Effector CD4-positive, alpha-beta T cell (primary cell): ENCODE results near the gene TANC1.
"Not testable (repeated sequence)": the region's sequence is repeated elsewhere in the genome, so short reads cannot be mapped to it uniquely, and the experiment has no call there.

Source experiments
- DNase-seq: peaks from one replicate; pipeline ENCODE4 v3.0.0-alpha.2; 2020

The TANC1 gene

DNA sequence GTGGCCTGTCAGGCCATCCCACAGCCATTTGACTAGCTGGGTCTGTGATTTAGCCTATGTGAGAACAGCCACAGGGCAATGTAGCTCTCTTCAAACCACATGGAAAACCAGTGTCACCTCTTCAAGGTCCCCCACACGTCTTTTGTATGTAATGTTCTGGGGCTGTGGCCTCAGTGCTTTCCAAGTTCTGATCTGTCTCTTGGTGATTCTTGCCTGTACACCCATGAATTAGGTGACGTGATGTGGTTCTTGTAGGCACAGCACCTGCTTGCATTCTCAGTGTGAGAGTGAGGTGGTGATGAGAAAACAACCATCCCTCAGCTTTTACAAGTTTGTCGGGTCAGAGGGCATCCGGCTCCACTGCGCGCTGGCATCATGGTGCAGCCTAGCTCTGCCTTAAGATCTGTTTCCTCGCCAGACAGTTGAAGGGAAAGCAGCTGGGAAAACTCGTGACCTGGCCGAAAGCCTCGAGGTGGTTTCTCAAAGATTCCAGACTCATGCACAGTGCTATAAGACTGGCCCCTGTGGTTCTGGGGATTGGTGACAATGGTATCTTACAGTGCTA lies 125.8 kb downstream of the TANC1 start:
- DNase-seq, result no peak

DNA sequence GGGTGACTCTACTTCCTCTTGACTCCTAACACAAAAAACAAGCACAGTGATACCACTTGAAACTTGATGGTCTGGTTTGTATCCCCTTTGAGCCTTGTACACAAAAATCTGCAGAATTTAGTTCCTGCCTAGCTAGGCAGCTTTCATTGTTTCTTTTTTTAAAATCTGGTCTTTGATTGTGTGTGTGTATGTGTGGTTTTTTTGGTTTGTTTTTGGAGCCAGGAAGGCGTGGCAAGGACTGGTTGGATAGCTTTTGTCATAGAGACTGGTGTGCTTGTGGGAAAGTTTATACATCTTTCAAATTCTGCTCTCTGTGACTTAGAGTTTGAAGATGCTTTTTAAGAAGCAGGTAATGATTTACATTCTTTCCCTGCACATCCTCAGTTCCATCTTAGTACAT lies 127.4 kb downstream of the TANC1 start:
- no peak for DNase-seq

DNA sequence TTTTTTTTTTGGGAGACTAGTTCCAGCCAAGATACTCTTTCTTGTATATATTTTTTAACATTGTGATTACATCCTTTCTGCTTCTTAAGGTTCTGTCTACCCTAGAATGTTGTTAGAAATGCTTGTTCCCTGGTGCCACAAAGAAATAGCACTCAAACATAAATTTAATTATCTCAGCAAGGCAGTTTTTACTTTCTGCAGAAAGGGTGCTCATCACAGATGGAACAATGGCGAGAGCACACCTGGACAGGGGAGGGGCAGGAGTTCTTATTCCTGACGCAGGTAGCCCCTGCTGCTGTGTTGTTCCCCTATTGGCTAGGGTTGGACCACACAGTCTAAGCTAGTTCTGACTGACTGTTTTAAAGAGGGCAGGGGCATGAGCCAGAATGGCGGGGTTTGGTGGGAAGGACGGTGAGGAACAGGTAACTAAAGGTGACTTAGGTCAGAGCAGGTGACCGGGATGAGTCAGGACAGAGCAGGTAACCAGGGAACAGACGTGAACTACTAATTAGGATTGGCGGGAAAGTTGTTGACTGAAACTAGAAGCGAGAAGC lies 127.9 kb downstream of the TANC1 start:
- not testable (repeated sequence) for DNase-seq

DNA sequence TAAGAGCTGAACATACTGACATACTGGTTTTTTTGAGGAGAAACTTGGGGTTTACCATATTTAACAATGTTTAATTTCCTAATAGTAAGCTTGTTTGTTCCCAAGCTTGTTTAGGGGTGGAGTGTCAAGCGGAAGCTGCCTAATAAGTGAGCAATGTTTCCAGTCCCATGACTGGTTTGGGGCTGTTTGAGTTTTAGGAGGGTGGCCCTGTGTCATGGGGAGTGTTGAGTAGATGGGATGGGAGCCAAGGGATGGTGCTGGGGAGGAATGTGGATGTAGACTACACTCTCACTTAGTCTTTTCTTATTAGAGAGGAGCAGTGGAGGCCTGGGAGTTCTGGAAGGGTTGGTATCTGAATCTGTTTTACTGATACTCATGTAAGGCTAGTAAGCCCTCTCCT lies 128.5 kb downstream of the TANC1 start:
- DNase-seq, result no peak

DNA sequence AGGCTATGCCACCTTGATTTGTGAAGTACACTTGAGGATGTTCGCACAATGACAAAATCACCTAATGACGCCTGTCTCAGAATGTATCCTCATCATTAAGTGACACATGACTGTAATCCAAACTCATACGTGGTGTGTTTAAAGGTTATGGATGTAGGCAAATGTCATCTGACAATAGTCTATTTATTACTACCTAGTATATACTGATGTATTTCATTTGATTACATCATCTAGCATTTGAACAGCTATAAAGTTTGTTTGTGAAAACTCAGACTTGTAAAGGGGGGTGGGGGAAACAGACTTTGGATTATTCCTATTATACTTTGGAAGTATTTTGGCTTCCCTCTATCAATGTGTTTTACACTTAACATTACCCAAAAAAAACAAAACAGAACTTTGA lies 129.9 kb downstream of the TANC1 start:
- DNase-seq, result no peak

DNA sequence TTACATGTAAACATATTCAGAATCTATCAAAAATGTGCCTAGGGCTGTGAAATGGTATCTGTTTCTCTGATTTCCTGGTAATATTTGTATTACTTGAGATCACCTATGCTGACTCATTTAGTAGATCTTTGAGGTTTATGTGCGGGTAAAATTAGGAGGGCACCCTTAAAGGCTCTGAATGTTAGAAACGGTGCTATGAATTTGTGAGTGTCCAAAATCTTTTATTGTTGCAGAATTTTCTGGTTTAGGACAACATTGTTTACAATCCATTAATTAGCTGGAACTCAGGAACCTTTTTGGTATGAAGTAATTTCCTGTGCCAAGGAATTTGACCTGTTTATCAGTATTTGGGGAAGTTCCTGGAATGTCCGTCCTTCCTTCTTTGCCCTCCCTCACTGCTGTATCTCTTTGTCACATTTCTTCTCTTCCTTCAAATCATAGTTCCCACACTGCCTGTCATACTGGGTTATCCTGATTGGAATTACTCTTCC lies 130.5 kb downstream of the TANC1 start:
- DNase-seq, result no peak

DNA sequence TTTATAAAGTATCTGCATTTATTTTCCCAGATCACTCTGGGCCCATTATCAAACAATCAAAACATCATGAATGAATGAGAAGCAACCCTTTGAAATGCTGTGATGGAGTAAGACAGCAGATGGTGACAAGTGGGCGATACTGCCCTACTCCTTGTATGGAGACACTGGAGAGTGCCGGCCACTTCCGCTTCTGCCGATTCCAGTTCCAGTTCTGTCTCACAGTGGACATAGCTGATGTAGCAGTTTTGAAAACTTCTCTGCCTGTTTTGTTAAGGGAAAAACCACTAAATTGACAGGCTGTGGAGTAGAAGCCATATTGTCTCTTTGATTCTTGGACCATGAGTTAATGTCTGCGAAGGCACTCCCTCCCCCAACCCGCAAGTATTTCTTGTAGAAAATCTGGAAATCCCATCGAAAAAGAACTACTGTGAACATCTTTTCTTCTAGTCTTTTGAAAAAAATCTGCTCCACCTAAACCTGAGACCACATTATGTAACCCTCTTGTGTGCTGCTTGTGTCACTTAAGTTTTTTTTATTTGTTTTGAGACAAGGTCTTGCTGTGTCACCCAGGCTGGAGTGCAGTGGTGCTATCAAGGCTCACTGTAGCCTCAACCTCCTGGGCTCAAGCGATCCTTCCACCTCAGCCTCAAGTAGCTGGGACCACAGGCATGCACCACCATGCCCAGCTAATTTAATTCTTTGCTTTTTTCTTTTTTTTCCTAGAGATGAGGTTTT lies 133.5 kb downstream of the TANC1 start:
- no peak for DNase-seq

DNA sequence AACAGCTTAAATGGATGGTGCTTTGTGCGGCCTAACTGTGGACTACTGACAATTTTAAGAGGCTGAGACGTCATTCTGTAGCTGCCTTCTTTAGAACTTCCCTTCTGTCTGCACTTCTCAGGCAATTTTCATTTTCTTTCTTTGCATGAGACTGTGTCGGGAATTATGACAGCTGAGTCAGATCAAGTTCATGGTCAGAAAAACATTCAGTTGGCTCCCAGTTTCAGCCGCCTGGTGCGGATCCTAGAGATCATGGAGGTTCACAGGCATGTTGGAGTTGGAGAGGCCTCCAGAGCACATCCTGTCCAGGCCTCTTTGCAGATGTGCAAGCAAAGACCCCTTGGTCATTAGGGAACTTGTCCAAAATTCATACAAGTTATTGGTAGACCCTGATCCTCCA lies 135.0 kb downstream of the TANC1 start:
- DNase-seq, result no peak

DNA sequence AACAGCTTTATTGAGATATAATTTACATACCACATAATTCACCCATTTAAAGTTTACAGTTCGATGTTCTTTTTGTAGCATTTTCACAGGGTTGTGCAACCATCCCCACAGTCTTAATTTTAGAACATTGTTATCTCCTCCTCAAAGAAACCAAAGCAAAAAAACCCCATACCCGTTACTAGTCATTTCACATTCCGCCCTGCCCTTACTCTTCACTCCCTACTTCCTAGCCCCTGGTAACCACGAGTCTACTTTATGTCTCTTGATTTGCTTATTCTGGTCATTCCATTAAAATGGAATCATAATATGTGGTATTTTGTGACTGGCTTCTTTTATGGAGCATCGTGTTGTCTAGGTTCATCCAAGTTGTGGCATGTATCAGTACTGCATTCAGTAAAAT lies 137.7 kb downstream of the TANC1 start:
- DNase-seq, result no peak

DNA sequence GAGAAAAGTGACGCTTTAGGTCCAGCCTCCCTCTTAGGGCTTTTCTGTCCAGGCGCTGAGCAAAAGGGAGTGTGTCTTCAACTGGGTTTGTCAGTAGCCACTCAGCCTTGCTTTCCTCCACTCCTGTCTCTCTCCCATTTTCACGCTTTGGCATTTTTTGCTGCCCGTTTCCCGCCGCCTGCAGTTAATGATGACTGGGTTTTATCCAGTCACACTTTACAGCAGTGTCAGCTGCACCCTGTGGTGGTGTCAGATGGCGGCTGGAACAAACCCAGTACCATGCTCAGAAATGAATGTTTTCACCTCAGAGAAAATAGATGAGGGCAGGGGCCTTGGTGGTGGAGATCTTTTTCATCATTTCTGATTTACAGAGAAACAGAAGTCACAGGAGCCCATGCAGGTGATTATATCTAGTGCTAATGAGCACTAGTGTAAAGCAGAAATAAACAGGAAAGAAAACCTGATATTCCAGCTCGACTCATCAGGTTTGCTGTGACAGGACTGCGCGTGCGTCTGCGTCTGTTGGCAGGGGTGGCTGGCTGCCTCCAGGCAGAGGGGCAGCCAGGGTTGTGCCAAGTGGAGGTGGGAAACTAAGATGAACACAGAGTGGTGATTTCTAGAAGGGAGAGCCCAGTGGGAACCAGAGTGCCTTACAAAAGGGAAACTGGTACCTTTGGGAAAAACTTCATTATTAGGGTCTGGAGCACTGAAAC lies 139.9 kb downstream of the TANC1 start:
- DNase-seq, result no peak

DNA sequence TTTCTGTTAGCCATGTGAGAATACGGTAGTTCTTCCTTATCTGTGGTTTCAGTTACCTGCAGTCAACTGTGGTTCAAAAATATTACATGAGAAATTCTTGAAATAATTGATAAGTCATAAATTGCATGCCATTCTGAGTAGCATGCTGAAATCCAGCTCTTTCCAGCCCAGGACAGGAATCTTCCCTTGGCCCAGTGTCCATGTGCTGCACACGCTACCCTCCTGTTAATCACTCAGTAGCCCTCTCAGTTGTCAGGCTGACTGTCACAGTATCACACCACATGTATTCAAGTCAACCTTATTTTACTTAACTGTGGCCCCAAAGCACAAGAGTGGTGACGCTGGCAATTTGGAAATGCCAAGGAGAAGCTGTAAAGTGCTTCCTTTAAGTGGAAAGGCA lies 141.1 kb downstream of the TANC1 start:
- DNase-seq, result no peak

DNA sequence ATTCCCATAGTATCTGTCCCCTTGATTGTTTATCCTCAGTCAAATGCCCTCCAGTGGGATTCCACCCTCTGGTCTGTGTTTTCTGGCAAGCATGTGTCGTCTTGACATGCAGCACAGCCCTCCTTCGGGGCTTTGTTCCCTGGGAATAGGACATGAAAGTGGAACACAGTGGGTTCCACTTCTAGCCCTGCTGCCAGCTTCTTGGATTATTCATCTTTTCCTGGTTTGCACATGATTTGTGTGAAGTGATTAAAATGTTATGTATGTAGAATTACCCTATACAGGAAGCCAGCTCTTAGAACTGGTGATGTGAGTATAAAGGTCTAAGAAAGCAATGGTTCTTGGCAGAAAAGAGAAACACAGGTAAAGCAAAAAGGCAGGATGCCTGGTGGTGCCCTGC lies 142.3 kb downstream of the TANC1 start:
- DNase-seq, result no peak

DNA sequence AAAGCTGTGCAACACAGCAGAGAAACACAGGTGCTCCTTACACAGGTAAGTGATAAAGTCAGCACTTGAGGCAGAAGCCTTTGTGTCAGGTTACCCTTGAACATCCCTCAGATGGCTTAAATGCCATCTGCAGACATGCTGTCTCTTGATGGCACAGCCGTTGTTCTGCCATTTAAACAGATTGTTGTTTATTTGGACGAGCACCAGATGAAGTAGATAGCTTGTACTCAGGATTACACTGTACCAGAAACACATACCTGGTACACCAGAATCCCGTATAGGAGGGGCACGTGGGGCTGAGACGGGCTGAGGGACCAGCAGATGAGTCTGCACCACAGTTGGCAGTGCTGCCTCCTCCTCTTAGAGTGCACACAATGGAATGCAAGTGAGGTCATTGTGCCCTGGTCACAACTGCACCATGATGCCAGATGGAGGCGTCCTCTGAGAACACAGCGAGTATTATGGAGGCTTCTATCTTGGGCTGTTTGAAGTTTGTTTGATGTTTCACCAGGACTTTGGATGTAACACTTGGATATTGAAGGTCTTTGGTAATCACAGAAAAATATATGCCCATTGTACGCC lies 143.0 kb downstream of the TANC1 start:
- DNase-seq, result no peak

DNA sequence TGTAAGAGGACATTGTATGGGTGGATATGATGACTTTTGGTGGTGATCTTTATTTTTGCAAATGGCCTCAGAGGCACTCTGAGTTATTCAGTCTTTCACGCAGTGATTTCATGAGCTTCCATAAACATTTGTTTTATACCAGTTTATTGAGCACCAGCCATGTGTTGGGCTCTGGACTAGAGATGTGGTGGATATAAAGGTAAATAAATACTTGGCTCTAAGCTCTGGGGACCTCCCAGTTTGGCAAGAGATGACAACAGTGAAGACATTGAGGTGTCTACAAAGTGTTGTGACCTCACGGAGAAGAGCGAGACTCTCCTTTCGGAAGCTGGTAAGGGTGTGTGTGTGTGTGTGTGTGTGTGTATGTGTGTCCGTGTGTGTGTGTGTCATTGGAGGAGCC lies 146.4 kb downstream of the TANC1 start:
- no peak for DNase-seq

DNA sequence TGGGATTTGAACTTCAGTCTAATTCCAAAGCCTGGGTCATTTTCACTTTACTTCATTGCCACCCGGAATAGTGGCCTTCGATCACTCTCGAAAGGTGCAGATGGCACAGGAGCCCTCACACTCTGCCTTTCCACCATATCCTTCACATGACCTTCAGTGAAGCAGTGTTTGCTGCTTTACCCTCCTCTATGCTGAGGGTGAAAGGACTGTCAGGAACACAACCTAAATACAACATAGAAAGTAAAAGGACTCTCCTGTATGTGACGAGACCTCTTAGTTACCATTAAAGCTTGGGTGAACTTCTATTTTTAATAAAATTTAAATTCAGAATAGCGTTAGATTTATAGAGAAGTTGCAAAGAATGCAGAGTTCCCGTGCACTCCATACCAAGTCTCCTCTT lies 148.5 kb downstream of the TANC1 start:
- no peak for DNase-seq

DNA sequence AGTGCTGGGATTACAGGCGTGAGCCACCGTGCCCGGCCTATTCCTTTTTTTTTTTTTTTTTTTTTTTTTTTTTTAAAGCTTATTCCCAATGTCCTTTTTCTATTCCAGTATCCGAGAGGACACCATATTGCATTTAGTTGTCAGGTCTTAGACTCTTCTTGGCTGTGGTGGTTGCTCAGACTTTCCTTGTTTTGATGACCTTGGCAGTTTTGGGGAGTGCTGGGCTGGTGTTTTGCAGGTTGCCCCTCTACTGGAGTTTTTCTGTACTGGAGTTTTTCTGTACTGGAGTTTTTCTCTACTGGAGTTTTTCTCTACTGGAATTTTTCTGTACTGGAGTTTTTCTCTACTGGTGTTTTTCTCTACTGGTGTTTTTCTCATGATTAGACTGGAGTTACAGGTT lies 149.2 kb downstream of the TANC1 start:
- DNase-seq, result no peak

DNA sequence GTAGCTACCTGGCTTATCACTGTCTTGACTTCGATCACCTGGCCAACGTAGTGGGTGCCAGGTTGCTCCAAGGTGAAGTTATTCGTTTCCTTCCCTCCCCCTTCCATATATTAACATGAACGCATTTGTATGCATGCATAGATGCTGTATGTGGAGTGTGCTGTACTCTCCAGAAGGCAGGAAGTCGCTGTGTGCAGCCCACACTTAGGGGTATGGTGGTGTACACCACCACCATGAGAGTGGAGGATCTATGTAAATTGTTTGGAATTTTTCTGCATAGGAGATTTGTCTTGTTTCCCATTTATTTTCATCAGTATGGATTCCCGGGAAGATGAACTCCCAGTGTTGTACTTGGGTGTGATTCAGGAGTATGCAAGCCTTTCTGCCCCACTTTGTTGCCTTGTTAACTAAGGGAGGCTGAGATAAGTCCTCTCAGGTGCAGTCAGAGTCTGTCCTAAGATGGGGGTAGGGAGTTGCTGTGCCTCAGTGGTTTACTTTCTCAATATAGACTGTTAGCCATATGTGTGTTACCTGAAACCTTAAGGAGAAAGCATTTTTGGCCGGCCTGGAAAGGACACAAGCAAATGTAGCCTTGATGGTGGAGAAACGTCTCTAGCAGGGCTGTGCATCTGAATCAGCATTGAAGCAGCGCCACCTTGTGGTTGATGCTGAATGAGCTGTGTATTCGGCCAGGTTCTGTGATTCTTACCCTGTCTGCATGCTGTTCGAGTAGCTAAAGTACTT lies 149.8 kb downstream of the TANC1 start:
- peak; percentile 63 for DNase-seq

DNA sequence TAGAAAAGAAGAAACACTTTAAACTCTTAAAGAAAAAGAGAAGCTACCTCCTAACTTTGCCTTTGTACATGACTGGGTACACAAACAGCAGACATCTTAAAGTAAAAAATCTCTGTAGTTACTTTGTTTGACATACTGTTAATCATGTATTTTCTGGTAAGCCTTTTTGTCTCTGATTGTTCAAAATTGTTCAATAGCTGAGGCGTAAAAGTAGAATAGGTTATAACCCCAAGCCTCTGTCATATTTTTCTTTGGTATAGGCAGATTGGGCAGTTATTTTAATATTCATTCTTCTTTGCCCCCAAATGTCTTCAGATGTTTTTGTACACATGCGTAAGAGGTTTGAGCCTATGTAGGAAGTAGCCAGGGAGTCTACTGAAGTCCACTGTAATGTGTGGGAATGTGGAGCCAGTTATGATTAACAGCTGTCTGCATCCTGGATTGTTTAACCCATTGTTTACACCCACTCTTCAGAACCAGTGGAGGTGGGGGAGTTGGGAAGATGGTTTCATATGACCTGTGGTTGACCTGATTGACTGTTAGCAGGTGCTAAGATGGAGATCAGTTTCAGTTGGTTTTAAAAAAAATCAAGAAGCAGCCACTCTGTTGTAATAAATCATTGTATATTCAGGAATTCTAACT lies 150.5 kb downstream of the TANC1 start:
- no peak for DNase-seq

DNA sequence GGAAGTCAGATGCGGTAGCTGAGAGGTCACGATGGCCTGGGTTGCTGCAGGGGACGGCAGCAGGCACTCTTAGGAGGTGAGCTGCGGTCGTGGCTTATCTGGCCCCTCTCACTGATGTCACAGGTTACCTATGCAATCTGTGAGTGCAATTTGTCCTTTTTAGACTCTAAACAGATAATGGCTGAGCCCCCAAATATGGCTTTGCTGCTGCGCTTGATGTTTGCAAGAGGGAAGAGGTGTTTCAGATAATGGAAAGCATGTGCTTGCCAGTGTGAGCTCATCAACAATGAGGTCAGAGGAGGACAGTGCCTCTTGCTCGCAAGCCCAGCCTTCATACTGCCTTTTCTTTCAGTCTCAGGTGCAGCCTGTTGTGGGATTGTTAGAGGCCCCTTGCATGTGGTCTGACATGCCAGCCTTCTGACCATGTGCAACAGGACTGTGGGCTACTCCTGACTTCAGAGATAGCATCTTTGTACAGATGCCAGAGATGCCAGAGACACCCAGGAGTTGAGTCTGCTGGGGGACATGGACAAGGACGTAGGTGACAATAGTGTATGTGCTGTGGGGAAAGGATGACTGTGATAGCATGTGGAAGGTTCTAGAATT lies 151.3 kb downstream of the TANC1 start:
- DNase-seq, result no peak

DNA sequence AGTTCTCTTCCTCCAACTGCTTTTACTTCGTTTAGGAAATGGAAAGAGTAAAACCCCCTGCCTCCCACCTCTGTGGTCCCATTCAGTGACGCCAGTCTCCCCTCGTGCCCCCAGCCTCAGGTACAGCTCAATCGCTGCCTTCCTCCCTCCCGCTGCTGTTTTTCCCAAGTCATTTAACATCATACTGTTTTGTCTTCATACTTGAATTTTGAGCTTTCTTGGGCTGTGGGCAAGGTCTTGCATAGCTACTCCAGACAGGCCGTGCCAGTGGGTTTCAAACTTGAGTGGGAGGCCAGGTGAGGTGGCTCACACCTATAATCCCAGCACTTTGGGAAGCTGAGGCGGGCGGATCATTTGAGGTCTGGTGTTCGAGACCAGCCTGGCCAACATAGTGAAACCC lies 155.3 kb downstream of the TANC1 start:
- DNase-seq, result no peak

DNA sequence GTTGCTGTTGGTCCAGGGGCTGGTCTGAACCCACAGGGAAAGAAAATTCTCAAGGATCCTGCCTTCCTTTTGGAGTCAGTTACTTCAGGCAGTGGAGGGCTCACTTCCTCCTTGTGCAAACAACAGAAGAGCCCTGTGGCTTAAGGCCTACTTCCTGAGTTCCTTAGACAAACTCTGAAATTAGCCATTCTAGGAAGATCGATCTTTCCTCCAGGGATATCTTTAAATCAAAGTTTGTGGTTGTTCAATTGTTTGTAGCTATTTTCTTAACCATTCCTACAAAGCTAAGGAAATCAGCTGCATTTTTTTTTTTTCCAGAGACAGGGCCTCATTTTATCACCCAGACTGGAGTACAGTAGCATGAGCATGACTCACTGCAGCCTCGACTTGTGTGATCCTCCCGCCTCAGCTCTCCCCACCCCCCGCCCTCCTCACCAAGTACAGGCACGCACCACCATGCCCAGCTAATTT lies 156.0 kb downstream of the TANC1 start:
- DNase-seq, result no peak
